ENCODE data around the gene C4orf36. TPM values are rescaled to one million over a fixed set of nuclear protein-coding genes. Genes with fewer than 3 reads are reported as not detected.

Gene C4orf36
- total and polyA plus RNA-seq, 2 of the 4 experiments (the other 2 are of a cell fraction), result 0.18 to 0.41 TPM

- H3K4me3 ChIP-seq (ENCODE audit: insufficient read depth, low read depth, low read length), result no peak overlapping the region
- H2AK9ac ChIP-seq (replicated peaks; ENCODE audit: low read depth, low read length, poor library complexity), result no peak overlapping the region
- H2AFZ ChIP-seq (replicated peaks; ENCODE audit: low read length, poor library complexity), result no peak overlapping the region
- H4K5ac ChIP-seq (ENCODE audit: low read depth, low read length), result no peak overlapping the region
- H3K27me3 ChIP-seq (ENCODE audit: control insufficient read depth, insufficient read depth, low read length), result no peaks in the 10 kb centered on the region
- dilution Hi-C loops (cut with HindIII; ENCODE audit: low sequenced_read_pairs, unreplicated experiment), result no loop called here
- no peak overlapping the region for H3K27ac ChIP-seq (ENCODE audit: insufficient read depth, low read length)
- no peak overlapping the region for H4K91ac ChIP-seq (ENCODE audit: insufficient read depth, low read depth, low read length)
- 0 out of 3 replicates have a peak overlapping the region, but pooled peaks have one; percentile 8 for H2BK15ac ChIP-seq (ENCODE audit: low read depth, low read length)
- no TSS peak for BruUV-seq (replicated peaks)
- ChIA-PET CTCF (interaction anchor here (0.5 to 1.2 kb wide), 2 partner anchors 11 to 17 kb away, joined by 3 read pairs; no protein-coding TSS in a partner anchor), POLR2A (ENCODE audit: unreplicated experiment) (no interaction called here)
- H3K79me1 ChIP-seq (ENCODE audit: low read depth in 1 of 2, low read length in 2 of 2), result peaks cover 16 to 79% of the 10 kb centered on the region in 2 experiments
- no peak overlapping the region for H2BK5ac ChIP-seq (ENCODE audit: low read depth, low read length, poor library complexity, severe bottlenecking)
- H3K9ac ChIP-seq (ENCODE audit: low read depth, low read length), result no peak overlapping the region
- no peak for TF ChIP-seq FOS (IDR thresholded peaks at IDR 0.05; ENCODE audit: low read depth, low read length)
- TF ChIP-seq MXI1 (IDR thresholded peaks at IDR 0.05; ENCODE audit: borderline replicate concordance, low read depth, low read length), result no peak
- TF ChIP-seq BHLHE40 (IDR thresholded peaks at IDR 0.05; ENCODE audit: low read depth, low read length), result no peak
- peak; percentile 57; the same call in 1 of the 2 replicates for TF ChIP-seq CEBPB (IDR thresholded peaks at IDR 0.05; ENCODE audit: low read depth, low read length)
- TF ChIP-seq MAFK (IDR thresholded peaks at IDR 0.05; ENCODE audit: low read depth, low read length), result no peak
- no peak for TF ChIP-seq CHD1 (IDR thresholded peaks at IDR 0.05; ENCODE audit: low read depth, low read length)
- no peak for TF ChIP-seq RAD21 (IDR thresholded peaks at IDR 0.05; ENCODE audit: low read length)
- H3K4me1 ChIP-seq (ENCODE audit: control insufficient read depth, insufficient read depth, low read length), result peaks cover 17% of the 10 kb centered on the region
- peak overlapping the region; percentile 16; the same call in 1 of the 2 replicates for H3K4ac ChIP-seq (ENCODE audit: low read depth, low read length)
- peak overlapping the region; percentile 18; the same call in 1 of the 2 replicates for H3K14ac ChIP-seq (replicated peaks; ENCODE audit: low read depth, low read length)
- H4K20me1 ChIP-seq (ENCODE audit: insufficient read depth, low read length), result peaks cover 14% of the 10 kb centered on the region; the same call in 1 of the 2 replicates
- no peak overlapping the region for H3K56ac ChIP-seq (ENCODE audit: extremely low read depth, insufficient read depth, low read length)
- H3K23ac ChIP-seq (ENCODE audit: low read depth, low read length), result no peak overlapping the region
- H2BK120ac ChIP-seq (ENCODE audit: low read depth, low read length), result no peak overlapping the region; the same call in 1 of the 2 replicates
- DNase-seq (peak; percentile 60), ATAC-seq (ENCODE audit: low read depth) (0 out of 2 replicates have a peak, but pooled peaks have one; percentile 9)
- H4K8ac ChIP-seq (ENCODE audit: low read depth in 2 of 2, low read length in 2 of 2), result no peak overlapping the region
- H3K18ac ChIP-seq (ENCODE audit: low read depth, low read length), result no peak overlapping the region
- in situ Hi-C loops (cut with MboI; ENCODE audit: low sequenced_read_pairs), result loop anchor here (5.0 kb wide), 1 partner anchor 67 kb away; no protein-coding TSS in a partner anchor
- H2BK20ac ChIP-seq (ENCODE audit: low read depth, low read length), result no peak overlapping the region
- intact Hi-C loops (cut with micrococcal nuclease), result loop anchor here (5.0 kb wide), 1 partner anchor 177 kb away; no protein-coding TSS in a partner anchor
- no peak overlapping the region; the same call in 1 of the 2 replicates for H2AK5ac ChIP-seq (ENCODE audit: low read depth, low read length)
- peaks cover 8% of the 10 kb centered on the region for H3K9me1 ChIP-seq (ENCODE audit: insufficient read depth, low read length)
- H3K4me2 ChIP-seq (ENCODE audit: low read depth, low read length), result no peak overlapping the region
- H3K9me3 ChIP-seq (ENCODE audit: control insufficient read depth, insufficient read depth, low read length), result no peaks in the 10 kb centered on the region
- 100% methylated on average over 1 of the region's 8 CpGs; no CpG with 5 or more reads in 1 of the 2 experiments for WGBS, 2 experiments (ENCODE audit: extremely low coverage in 2 of 2, insufficient read length in 1 of 2)
- H3K36me3 ChIP-seq (ENCODE audit: control insufficient read depth, insufficient read depth, low read length), result no peaks in the 10 kb centered on the region
Observed at GRCh38 chr4:86939729-86940575, 47.7 kb upstream of the C4orf36 start.

Data from IMR-90 (cell line).